HEK293 (cell line): Measurements from ENCODE around the gene ZFHX3.
A peak's percentile ranks its signal among the peaks of the same experiment; 100 is the strongest.

Source experiments
- CTCF ChIA-PET: fragments of 350-600 bp; formaldehyde crosslinking; extraction: SDS; loops from one replicate; lab custom pipeline; 2021; ENCODE audit warnings: antibody characterized with exemption; lab: Yijun Ruan, JAX
- POLR2A ChIA-PET: fragments of 300-600 bp; formaldehyde crosslinking; extraction: SDS; loops from one replicate; lab custom pipeline; 2020; ENCODE audit warnings: antibody characterized with exemption, inconsistent platforms; lab: Yijun Ruan, JAX
- H3K27ac ChIP-seq: fragments of 200-500 bp; sonication (Bioruptor generic); 2 replicates; pipeline ENCODE4 v1.5.1; 2014; ENCODE audit warnings: low read depth, low read length, control low read depth, inconsistent platforms; ENCODE audit errors: extremely low read depth
- H3K36me3 ChIP-seq, 2 experiments: fragments of 200-500 bp in 1 of 2; sonication (Bioruptor generic) in 1 of 2; 1 replicate in 1 of 2; 2 replicates in 1 of 2; pipeline ENCODE4 v1.5.1; 2014 to 2017; ENCODE audit warnings: inconsistent platforms in 2 of 2, low read length in 2 of 2; ENCODE audit not compliant: control insufficient read depth in 2 of 2, insufficient read depth in 1 of 2
- H3K4me1 ChIP-seq: fragments of 200-500 bp; sonication (Bioruptor generic); 2 replicates; pipeline ENCODE4 v1.5.1; 2014; ENCODE audit warnings: mild to moderate bottlenecking, low read length, inconsistent platforms; ENCODE audit not compliant: control insufficient read depth, insufficient read depth
- H3K4me3 ChIP-seq: 2 replicates; pipeline ENCODE4 v1.5.1; 2011; ENCODE audit warnings: low read depth, mild to moderate bottlenecking, control low read depth, low read length, moderate library complexity
- H3K9me3 ChIP-seq: fragments of 200-500 bp; sonication (Bioruptor generic); 2 replicates; pipeline ENCODE4 v1.5.1; 2014; ENCODE audit warnings: low read depth, low read length, inconsistent platforms; ENCODE audit not compliant: control insufficient read depth, insufficient read depth
- FEZF1 ChIP-seq: fragments of 450-650 bp; formaldehyde crosslinking; IDR thresholded peaks from 2 replicates; pipeline ENCODE4 v1.5.1; 2016; ENCODE audit warnings: missing biosample characterization, missing genetic modification characterization
- KLF8 ChIP-seq: fragments of 450-650 bp; formaldehyde crosslinking; IDR thresholded peaks from 2 replicates; pipeline ENCODE4 v1.5.1; 2016; ENCODE audit warnings: missing biosample characterization, missing genetic modification characterization
- SP7 ChIP-seq: fragments of 450-650 bp; formaldehyde crosslinking; IDR thresholded peaks from 2 replicates; pipeline ENCODE4 v1.5.1; 2016; ENCODE audit warnings: missing biosample characterization, missing genetic modification characterization
- ZNF24 ChIP-seq: fragments of 450-650 bp; formaldehyde crosslinking; IDR thresholded peaks from 2 replicates; pipeline ENCODE4 v1.5.1; 2016; ENCODE audit warnings: missing biosample characterization, missing genetic modification characterization
- ZNF544 ChIP-seq: fragments of 450-650 bp; formaldehyde crosslinking; IDR thresholded peaks from 2 replicates; pipeline ENCODE4 v1.5.0; 2017; ENCODE audit warnings: missing biosample characterization, missing genetic modification characterization
- ZNF776 ChIP-seq: fragments of 450-650 bp; formaldehyde crosslinking; IDR thresholded peaks from 2 replicates; pipeline ENCODE4 v1.5.0; 2017; ENCODE audit warnings: missing biosample characterization, missing genetic modification characterization, borderline replicate concordance
- TF ChIP-seq, protein P1 (sequence below): fragments of 450-650 bp; formaldehyde crosslinking; conservative IDR thresholded peaks from 2 replicates; pipeline ENCODE4 v1.5.1; 2016; ENCODE audit warnings: low read depth, missing biosample characterization, missing genetic modification characterization
- TF ChIP-seq, protein P2 (sequence below): fragments of 450-650 bp; formaldehyde crosslinking; IDR thresholded peaks from 2 replicates; pipeline ENCODE4 v1.5.1; 2016; ENCODE audit warnings: missing biosample characterization, missing genetic modification characterization
- TF ChIP-seq, protein P3 (sequence below): fragments of 450-650 bp; IDR thresholded peaks from 2 replicates; pipeline ENCODE4 v1.5.1; 2018; ENCODE audit warnings: missing biosample characterization, mild to moderate bottlenecking, missing genetic modification characterization

The ZFHX3 gene

DNA sequence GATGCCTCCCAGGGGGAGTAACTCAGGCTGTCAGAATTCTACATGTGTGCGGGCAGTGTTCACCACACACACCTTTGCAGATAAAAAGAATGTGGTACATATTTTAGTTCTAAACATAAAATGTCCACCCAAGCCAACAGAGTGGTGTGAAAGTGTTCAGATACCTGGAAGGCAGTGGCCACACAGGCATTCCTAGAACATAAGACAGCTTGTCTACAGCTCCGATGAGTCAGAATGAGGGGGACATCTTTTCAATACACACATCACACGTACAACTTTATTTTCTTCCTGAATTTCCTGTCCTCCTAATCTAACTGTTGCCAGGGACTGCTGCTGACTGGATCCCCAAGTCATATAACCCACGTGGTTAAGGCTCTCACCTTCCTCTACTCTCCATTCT, 142.3 kb downstream of the ZFHX3 start:
- Histone ChIP-seq H3K4me1 (no peaks in the 10 kb centered on the region), H3K36me3 (no peaks in the 10 kb centered on the region), H3K9me3 (no peaks in the 10 kb centered on the region), H3K4me3 (no peak overlapping the region), H3K27ac (no peak overlapping the region)
- ChIA-PET CTCF (no interaction called here), POLR2A (no interaction called here)
- no peak for TF ChIP-seq ZNF544 (tag by site-specific recombination)
- TF ChIP-seq, protein P1, sequence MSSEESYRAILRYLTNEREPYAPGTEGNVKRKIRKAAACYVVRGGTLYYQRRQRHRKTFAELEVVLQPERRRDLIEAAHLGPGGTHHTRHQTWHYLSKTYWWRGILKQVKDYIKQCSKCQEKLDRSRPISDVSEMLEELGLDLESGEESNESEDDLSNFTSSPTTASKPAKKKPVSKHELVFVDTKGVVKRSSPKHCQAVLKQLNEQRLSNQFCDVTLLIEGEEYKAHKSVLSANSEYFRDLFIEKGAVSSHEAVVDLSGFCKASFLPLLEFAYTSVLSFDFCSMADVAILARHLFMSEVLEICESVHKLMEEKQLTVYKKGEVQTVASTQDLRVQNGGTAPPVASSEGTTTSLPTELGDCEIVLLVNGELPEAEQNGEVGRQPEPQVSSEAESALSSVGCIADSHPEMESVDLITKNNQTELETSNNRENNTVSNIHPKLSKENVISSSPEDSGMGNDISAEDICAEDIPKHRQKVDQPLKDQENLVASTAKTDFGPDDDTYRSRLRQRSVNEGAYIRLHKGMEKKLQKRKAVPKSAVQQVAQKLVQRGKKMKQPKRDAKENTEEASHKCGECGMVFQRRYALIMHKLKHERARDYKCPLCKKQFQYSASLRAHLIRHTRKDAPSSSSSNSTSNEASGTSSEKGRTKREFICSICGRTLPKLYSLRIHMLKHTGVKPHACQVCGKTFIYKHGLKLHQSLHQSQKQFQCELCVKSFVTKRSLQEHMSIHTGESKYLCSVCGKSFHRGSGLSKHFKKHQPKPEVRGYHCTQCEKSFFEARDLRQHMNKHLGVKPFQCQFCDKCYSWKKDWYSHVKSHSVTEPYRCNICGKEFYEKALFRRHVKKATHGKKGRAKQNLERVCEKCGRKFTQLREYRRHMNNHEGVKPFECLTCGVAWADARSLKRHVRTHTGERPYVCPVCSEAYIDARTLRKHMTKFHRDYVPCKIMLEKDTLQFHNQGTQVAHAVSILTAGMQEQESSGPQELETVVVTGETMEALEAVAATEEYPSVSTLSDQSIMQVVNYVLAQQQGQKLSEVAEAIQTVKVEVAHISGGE (tag by site-specific recombination) = peak; percentile 38; the same call in 1 of the 2 replicates

DNA sequence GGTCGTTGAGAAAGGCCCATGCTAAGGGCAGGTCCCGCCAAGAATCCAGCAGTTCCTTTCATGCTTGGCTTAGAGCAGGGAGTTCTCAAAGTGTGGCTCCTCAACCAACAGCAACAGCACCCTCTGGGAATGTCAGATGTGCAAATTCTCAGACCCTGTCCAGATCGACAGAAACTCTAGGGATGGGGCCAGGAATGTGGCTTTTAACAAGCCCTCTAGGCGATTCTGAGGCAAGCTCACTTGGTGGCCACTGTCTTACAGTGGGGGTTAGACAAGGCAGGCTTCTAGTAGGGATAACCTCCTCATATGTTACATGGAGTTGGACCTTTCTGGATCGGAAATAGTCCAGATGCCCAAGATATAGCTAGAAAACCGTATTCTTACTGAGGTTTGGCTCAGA, 144.8 kb downstream of the ZFHX3 start:
- ChIA-PET POLR2A (no interaction called here), CTCF (interaction anchor here (0.6 to 1.4 kb wide), 3 partner anchors 14 to 273 kb away, joined by 3 to 4 read pairs (median 4); no protein-coding TSS in a partner anchor)
- H3K4me1 ChIP-seq = no peaks in the 10 kb centered on the region
- H3K27ac ChIP-seq = no peak overlapping the region
- H3K36me3 ChIP-seq = no peaks in the 10 kb centered on the region
- no peak overlapping the region for H3K4me3 ChIP-seq
- H3K9me3 ChIP-seq = no peaks in the 10 kb centered on the region
- no peak for TF ChIP-seq FEZF1 (tag by site-specific recombination)
- TF ChIP-seq, protein P1 (tag by site-specific recombination) = no peak

DNA sequence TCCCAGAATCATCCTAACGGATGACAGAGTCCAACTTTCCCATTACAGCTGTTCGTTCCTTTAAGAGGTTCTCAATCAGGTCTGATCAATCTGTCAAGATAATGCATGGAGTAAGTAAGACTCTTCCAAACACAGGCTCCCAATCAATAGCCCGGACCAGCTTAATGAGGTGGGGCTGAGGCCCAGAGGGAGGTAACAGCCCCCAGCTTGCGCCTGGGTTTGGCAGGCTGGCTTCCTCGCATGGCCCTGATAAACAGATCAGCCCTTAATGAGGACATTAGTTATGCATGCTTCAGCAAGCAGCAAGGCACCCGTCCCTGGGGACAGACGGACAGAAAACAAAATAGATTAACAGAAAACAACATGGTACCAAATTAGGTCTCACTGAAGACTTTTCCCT, 145.7 kb downstream of the ZFHX3 start:
- Histone ChIP-seq H3K4me1 (no peaks in the 10 kb centered on the region), H3K36me3 (no peaks in the 10 kb centered on the region), H3K9me3 (no peaks in the 10 kb centered on the region), H3K27ac (no peak overlapping the region), H3K4me3 (no peak overlapping the region)
- POLR2A ChIA-PET = no interaction called here
- CTCF ChIA-PET = interaction anchor here (0.6 to 1.4 kb wide), 2 partner anchors 55 to 69 kb away, joined by 3 to 4 read pairs; no protein-coding TSS in a partner anchor
- TF ChIP-seq ZNF24 (tag by site-specific recombination) (no peak), SP7 (no peak), KLF8 (tag by site-specific recombination) (no peak), ZNF776 (no peak)
- TF ChIP-seq, protein P2, sequence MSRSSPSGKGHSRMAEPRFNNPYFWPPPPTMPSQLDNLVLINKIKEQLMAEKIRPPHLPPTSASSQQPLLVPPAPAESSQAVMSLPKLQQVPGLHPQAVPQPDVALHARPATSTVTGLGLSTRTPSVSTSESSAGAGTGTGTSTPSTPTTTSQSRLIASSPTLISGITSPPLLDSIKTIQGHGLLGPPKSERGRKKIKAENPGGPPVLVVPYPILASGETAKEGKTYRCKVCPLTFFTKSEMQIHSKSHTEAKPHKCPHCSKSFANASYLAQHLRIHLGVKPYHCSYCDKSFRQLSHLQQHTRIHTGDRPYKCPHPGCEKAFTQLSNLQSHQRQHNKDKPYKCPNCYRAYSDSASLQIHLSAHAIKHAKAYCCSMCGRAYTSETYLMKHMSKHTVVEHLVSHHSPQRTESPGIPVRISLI = no peak
- TF ChIP-seq, protein P3, sequence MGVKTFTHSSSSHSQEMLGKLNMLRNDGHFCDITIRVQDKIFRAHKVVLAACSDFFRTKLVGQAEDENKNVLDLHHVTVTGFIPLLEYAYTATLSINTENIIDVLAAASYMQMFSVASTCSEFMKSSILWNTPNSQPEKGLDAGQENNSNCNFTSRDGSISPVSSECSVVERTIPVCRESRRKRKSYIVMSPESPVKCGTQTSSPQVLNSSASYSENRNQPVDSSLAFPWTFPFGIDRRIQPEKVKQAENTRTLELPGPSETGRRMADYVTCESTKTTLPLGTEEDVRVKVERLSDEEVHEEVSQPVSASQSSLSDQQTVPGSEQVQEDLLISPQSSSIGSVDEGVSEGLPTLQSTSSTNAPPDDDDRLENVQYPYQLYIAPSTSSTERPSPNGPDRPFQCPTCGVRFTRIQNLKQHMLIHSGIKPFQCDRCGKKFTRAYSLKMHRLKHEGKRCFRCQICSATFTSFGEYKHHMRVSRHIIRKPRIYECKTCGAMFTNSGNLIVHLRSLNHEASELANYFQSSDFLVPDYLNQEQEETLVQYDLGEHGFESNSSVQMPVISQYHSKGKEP = no peak
